ENCODE data around the gene GLG1.

Gene GLG1

DNA sequence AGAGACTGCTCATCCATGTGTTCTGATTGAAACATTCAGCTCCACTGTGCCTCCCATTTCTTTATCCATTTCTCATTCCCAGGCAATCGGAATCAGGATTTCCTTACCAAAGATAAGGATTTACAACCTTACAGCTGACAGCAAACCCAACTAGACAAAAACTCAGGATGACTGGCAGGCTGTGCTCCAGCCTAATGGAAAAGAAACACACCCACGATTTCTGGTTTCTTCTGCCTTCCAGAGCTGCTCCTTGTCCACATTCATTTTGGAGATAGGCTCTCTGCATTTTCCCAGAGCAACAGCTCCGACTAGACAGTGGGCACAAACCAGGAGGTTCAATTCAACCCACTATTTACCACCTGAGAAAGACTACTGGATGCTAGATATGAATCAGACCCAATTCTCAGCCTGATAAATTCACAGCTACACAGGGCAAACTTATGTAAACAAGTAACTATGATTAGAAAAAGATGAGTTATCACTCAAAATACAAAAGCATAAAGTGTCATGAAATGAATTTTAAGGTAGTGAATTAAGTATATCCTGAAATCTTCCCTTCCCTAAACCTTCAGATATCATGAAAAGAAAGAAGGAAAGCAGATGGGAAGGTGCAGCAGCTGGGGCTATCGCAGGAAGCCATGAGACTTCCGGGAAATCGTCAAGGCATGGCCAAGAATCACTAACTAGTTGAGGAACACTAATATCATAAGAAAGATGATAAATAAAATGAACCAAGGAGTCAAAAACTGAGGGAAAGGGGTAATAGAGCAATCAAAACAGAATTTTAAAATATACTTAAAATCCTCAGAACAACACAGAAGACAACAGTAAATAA lies 140.8 kb downstream of the GLG1 start:
- H3K9me3 ChIP-seq (ENCODE audit: control insufficient read depth, low read length), result no peaks in the 10 kb centered on the region
- peaks cover 59% of the 10 kb centered on the region for H3K36me3 ChIP-seq (ENCODE audit: control insufficient read depth, insufficient read depth, low read length)
- H3K27ac ChIP-seq (ENCODE audit: insufficient read depth, low read depth, low read length, poor library complexity, severe bottlenecking), result no peak overlapping the region
- no peaks in the 10 kb centered on the region for H3K4me1 ChIP-seq (ENCODE audit: control insufficient read depth, insufficient read depth, low read length)
- 93 to 95% methylated on average over 5 to 6 of the region's 6 CpGs for WGBS, 2 experiments
- no peaks in the 10 kb centered on the region for H3K27me3 ChIP-seq (ENCODE audit: control insufficient read depth, insufficient read depth, low read length, poor library complexity, severe bottlenecking)
- H3K4me3 ChIP-seq (ENCODE audit: insufficient read depth, low read depth, low read length), result no peak overlapping the region

GRCh38 chr16:74465281-74465680 lies 141.6 kb downstream of the GLG1 start:
- no peak overlapping the region for H3K4me3 ChIP-seq (ENCODE audit: insufficient read depth, low read depth, low read length)
- WGBS, 2 experiments, result 91% methylated on average over 7 of the region's 7 CpGs
- H3K27me3 ChIP-seq (ENCODE audit: control insufficient read depth, insufficient read depth, low read length, poor library complexity, severe bottlenecking), result no peaks in the 10 kb centered on the region
- H3K9me3 ChIP-seq (ENCODE audit: control insufficient read depth, low read length), result no peaks in the 10 kb centered on the region
- no peak overlapping the region for H3K27ac ChIP-seq (ENCODE audit: insufficient read depth, low read depth, low read length, poor library complexity, severe bottlenecking)
- H3K4me1 ChIP-seq (ENCODE audit: control insufficient read depth, insufficient read depth, low read length), result no peaks in the 10 kb centered on the region
- peaks cover 61% of the 10 kb centered on the region for H3K36me3 ChIP-seq (ENCODE audit: control insufficient read depth, insufficient read depth, low read length)

DNA sequence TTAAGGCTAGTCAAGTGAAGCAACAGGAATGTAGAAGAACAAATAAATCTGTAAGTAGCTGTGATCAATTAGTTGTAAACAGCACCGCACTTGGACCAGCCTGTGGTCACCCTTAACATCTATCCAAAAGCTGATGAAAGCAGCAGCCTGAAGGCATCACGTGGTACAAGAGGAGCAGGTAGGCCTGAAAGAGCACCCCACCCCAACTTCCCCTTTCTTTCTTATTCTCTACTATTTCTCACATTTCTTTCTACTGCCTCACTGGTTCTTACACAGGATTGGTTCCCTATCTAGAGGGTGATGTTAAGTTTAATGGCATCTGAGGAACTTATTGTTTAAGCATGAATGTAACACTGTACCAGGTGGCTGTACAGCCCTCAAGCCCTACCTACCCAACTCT lies 143.0 kb downstream of the GLG1 start:
- no peak overlapping the region for H3K27ac ChIP-seq (ENCODE audit: insufficient read depth, low read depth, low read length, poor library complexity, severe bottlenecking)
- 94 to 95% methylated on average over 2 of the region's 2 CpGs for WGBS, 2 experiments
- no peak overlapping the region for H3K4me3 ChIP-seq (ENCODE audit: insufficient read depth, low read depth, low read length)
- no peaks in the 10 kb centered on the region for H3K9me3 ChIP-seq (ENCODE audit: control insufficient read depth, low read length)
- peaks cover 62% of the 10 kb centered on the region for H3K36me3 ChIP-seq (ENCODE audit: control insufficient read depth, insufficient read depth, low read length)
- H3K4me1 ChIP-seq (ENCODE audit: control insufficient read depth, insufficient read depth, low read length), result no peaks in the 10 kb centered on the region
- no peaks in the 10 kb centered on the region for H3K27me3 ChIP-seq (ENCODE audit: control insufficient read depth, insufficient read depth, low read length, poor library complexity, severe bottlenecking)

DNA sequence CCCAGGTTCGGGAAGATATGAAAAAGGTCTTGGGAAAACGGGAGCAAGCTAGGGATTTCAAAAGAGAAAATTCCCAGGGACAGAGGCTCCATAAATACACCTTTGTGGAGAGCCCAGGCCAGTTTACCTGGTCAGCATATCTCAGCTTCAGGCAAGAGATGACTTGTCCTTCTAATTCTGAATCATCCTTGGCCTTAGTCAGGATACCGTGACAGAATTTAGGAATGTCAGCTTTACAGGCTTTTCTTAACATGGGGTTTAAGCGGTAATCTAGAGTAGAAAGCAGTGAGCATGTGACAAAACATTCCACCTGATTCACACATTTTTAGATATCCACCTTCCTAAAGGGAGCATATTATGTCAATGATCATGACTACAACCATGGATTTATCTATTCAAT lies 144.6 kb downstream of the GLG1 start:
- peaks cover 54% of the 10 kb centered on the region for H3K36me3 ChIP-seq (ENCODE audit: control insufficient read depth, insufficient read depth, low read length)
- H3K27ac ChIP-seq (ENCODE audit: insufficient read depth, low read depth, low read length, poor library complexity, severe bottlenecking), result no peak overlapping the region
- H3K27me3 ChIP-seq (ENCODE audit: control insufficient read depth, insufficient read depth, low read length, poor library complexity, severe bottlenecking), result no peaks in the 10 kb centered on the region
- H3K4me3 ChIP-seq (ENCODE audit: insufficient read depth, low read depth, low read length), result no peak overlapping the region
- H3K9me3 ChIP-seq (ENCODE audit: control insufficient read depth, low read length), result no peaks in the 10 kb centered on the region
- 97 to 99% methylated on average over 4 of the region's 4 CpGs for WGBS, 2 experiments
- no peaks in the 10 kb centered on the region for H3K4me1 ChIP-seq (ENCODE audit: control insufficient read depth, insufficient read depth, low read length)

GRCh38 chr16:74461826-74462225 lies 145.1 kb downstream of the GLG1 start:
- Histone ChIP-seq H3K27me3 (ENCODE audit: control insufficient read depth, insufficient read depth, low read length, poor library complexity, severe bottlenecking) (no peaks in the 10 kb centered on the region), H3K4me1 (ENCODE audit: control insufficient read depth, insufficient read depth, low read length) (no peaks in the 10 kb centered on the region), H3K27ac (ENCODE audit: insufficient read depth, low read depth, low read length, poor library complexity, severe bottlenecking) (no peak overlapping the region), H3K4me3 (ENCODE audit: insufficient read depth, low read depth, low read length) (no peak overlapping the region), H3K36me3 (ENCODE audit: control insufficient read depth, insufficient read depth, low read length) (peaks cover 48% of the 10 kb centered on the region), H3K9me3 (ENCODE audit: control insufficient read depth, low read length) (no peaks in the 10 kb centered on the region)
- 94 to 97% methylated on average over 9 of the region's 9 CpGs for WGBS, 2 experiments

DNA sequence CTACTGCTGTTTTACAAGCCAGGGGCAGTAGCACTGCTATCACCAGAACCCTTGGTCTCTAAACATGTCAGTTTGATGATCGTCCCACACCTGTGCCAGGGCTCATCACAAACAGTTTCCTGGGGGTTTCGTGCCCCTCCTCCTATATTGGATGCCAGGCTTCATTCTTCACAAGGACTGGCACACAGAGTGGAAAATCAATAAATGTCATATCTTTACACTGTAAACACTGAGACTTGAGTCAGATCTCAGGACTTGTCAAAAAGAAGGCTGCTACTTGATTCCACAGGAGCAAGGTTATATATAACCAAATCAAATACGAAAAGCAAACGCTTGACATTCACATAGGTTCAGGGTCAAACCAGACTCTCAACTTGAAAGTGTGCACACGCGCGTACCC lies 146.4 kb downstream of the GLG1 start:
- Histone ChIP-seq H3K9me3 (ENCODE audit: control insufficient read depth, low read length) (no peaks in the 10 kb centered on the region), H3K36me3 (ENCODE audit: control insufficient read depth, insufficient read depth, low read length) (peaks cover 41% of the 10 kb centered on the region), H3K27me3 (ENCODE audit: control insufficient read depth, insufficient read depth, low read length, poor library complexity, severe bottlenecking) (no peaks in the 10 kb centered on the region), H3K4me1 (ENCODE audit: control insufficient read depth, insufficient read depth, low read length) (no peaks in the 10 kb centered on the region), H3K27ac (ENCODE audit: insufficient read depth, low read depth, low read length, poor library complexity, severe bottlenecking) (no peak overlapping the region), H3K4me3 (ENCODE audit: insufficient read depth, low read depth, low read length) (no peak overlapping the region)
- WGBS, 2 experiments, result 96% methylated on average over 7 of the region's 7 CpGs

- 94 to 95% methylated on average over 16 of the region's 16 CpGs for WGBS, 2 experiments
- peaks cover 28% of the 10 kb centered on the region for H3K36me3 ChIP-seq (ENCODE audit: control insufficient read depth, insufficient read depth, low read length)
Measured at GRCh38 chr16:74456290-74456625, 150.7 kb downstream of the GLG1 start.

DNA sequence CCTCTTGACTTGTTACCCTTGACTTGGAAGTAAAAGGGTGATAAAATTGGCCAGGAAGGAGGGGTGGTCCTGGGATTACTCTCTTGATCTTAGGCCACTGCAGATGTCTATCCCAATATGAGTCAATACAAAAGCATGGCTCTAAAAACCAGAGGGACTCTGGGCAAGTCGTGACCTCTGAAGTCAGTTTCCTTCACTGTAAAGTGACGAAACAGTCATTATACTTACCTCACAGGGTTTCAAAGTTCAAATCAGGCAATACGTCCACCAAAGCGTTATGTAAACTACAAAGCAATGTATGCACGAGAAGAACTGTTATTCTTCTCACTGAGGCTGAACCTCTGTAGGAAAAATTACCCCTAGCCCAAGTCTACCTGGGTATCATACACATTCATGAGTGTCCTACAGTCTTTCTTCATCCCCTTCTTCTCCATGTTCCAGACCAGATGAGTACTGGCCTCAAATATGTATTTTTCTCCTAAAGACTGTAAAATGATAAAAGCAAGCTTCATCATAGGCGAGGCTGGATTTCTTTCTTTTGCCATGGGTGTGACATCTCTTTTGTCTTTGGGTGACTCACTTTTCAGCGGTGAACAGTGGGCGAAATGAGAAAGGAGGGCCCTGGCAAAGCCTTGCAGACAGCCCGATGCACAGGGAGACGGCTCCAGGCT lies 151.2 kb downstream of the GLG1 start:
- no peaks in the 10 kb centered on the region for H3K4me1 ChIP-seq (ENCODE audit: control insufficient read depth, insufficient read depth, low read length)
- peaks cover 24% of the 10 kb centered on the region for H3K36me3 ChIP-seq (ENCODE audit: control insufficient read depth, insufficient read depth, low read length)
- no peaks in the 10 kb centered on the region for H3K9me3 ChIP-seq (ENCODE audit: control insufficient read depth, low read length)
- H3K4me3 ChIP-seq (ENCODE audit: insufficient read depth, low read depth, low read length), result no peak overlapping the region
- H3K27ac ChIP-seq (ENCODE audit: insufficient read depth, low read depth, low read length, poor library complexity, severe bottlenecking), result no peak overlapping the region
- 94 to 95% methylated on average over 10 of the region's 10 CpGs for WGBS, 2 experiments
- no peaks in the 10 kb centered on the region for H3K27me3 ChIP-seq (ENCODE audit: control insufficient read depth, insufficient read depth, low read length, poor library complexity, severe bottlenecking)

More at GRCh38 chr16:74456290-74456625, 150.7 kb downstream of the GLG1 start:
- Histone ChIP-seq H3K4me3 (ENCODE audit: insufficient read depth, low read depth, low read length) (no peak overlapping the region), H3K27me3 (ENCODE audit: control insufficient read depth, insufficient read depth, low read length, poor library complexity, severe bottlenecking) (no peaks in the 10 kb centered on the region), H3K4me1 (ENCODE audit: control insufficient read depth, insufficient read depth, low read length) (no peaks in the 10 kb centered on the region), H3K27ac (ENCODE audit: insufficient read depth, low read depth, low read length, poor library complexity, severe bottlenecking) (no peak overlapping the region), H3K9me3 (ENCODE audit: control insufficient read depth, low read length) (no peaks in the 10 kb centered on the region)

DNA sequence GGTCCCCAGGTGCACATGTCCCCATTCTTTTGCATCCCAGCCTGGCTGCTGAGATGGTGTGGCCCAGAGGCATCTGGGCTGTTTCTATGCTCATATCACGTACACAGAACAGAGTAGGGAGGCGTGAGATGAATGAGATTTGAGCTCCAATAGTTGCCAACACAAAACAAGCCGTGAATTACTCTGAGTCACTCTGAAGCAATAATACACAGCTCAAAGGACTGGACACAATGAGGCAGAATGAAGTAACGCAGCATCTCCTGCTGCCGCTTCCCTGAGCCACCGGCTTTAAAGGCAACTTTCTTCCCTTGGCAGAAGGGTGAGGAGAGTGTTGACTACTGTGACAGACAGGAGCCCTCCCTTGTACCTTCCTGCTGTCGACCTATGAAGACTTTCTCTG lies 151.7 kb downstream of the GLG1 start:
- Histone ChIP-seq H3K4me3 (ENCODE audit: insufficient read depth, low read depth, low read length) (no peak overlapping the region), H3K27ac (ENCODE audit: insufficient read depth, low read depth, low read length, poor library complexity, severe bottlenecking) (no peak overlapping the region), H3K36me3 (ENCODE audit: control insufficient read depth, insufficient read depth, low read length) (peaks cover 22% of the 10 kb centered on the region), H3K4me1 (ENCODE audit: control insufficient read depth, insufficient read depth, low read length) (no peaks in the 10 kb centered on the region), H3K27me3 (ENCODE audit: control insufficient read depth, insufficient read depth, low read length, poor library complexity, severe bottlenecking) (no peaks in the 10 kb centered on the region), H3K9me3 (ENCODE audit: control insufficient read depth, low read length) (no peaks in the 10 kb centered on the region)
- WGBS, 2 experiments, result 95 to 97% methylated on average over 7 of the region's 7 CpGs

DNA sequence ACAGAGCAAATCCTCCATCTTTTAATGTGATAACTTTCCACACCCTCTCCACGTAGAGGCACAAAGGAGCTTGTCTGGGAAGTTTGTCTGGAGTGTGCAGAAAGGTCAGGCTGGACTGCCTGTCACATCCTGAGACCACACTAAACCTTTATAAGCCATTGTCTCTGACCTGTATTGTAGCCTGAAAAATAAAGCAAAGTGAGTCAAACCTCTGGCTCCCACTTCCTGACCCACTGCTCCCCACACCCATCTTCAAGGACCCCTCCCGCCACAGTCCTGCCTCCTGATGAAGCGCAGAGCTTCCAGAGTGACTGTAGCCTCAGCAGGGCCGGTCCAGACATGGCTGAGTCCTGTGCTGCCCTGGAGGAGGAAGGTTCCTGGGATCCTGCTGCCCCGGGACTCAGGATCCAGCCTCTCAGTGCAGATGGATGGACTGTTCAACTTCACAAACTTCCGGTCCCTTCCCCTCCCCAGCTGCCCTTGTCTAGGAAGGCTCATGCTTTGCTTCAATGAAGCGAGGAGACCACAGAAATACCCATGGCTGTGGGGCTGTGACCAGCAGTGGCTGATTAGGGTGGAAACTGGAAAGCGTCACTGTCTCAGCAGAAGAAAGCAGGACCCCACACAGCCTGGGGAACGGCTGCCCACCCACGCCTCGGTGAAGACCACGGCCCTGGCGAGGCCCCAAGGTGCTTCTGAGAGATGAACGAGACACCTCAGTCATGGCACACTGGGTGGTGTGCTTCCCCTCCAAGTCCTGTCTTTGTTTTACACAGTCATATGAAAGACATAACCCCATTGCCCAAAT lies 154.8 kb downstream of the GLG1 start:
- Histone ChIP-seq H3K4me3 (ENCODE audit: insufficient read depth, low read depth, low read length) (no peak overlapping the region), H3K27me3 (ENCODE audit: control insufficient read depth, insufficient read depth, low read length, poor library complexity, severe bottlenecking) (no peaks in the 10 kb centered on the region), H3K27ac (ENCODE audit: insufficient read depth, low read depth, low read length, poor library complexity, severe bottlenecking) (no peak overlapping the region), H3K36me3 (ENCODE audit: control insufficient read depth, insufficient read depth, low read length) (peaks cover 23% of the 10 kb centered on the region), H3K4me1 (ENCODE audit: control insufficient read depth, insufficient read depth, low read length) (no peaks in the 10 kb centered on the region), H3K9me3 (ENCODE audit: control insufficient read depth, low read length) (no peaks in the 10 kb centered on the region)
- 96% methylated on average over 14 of the region's 14 CpGs for WGBS, 2 experiments
